Measurements from ENCODE around the gene NRROS. TPM values are rescaled to one million over a fixed set of nuclear protein-coding genes. Genes with fewer than 3 reads are reported as not detected.

NRROS gene
- total and polyA plus RNA-seq, 10 of the 15 experiments (the other 5 are each of a cell fraction or from before 2014, with no cell fraction given), result 0.35 to 42.2 (median 12.6) TPM

DNA sequence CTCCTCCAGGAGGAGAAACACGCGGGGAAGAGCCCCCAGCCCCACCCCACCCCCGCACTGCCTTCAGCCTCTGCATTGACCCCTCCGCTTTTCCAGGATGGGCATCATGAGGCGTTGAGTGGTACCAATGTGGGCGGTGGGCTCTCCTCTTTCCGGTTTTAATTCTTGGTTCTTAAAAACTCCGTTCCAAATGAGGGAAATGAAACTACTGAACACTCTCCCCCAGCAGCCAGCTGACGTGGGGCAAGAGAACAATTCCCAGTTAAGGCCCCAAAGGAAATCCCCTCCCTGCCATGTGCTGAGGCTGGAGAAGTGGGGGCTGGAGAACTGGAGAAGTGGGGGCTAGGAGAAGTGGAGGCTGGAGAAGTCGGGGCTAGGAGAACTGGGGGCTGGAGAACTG lies 5.3 kb upstream of the NRROS start (continued):
- TF ChIP-seq, protein P1, sequence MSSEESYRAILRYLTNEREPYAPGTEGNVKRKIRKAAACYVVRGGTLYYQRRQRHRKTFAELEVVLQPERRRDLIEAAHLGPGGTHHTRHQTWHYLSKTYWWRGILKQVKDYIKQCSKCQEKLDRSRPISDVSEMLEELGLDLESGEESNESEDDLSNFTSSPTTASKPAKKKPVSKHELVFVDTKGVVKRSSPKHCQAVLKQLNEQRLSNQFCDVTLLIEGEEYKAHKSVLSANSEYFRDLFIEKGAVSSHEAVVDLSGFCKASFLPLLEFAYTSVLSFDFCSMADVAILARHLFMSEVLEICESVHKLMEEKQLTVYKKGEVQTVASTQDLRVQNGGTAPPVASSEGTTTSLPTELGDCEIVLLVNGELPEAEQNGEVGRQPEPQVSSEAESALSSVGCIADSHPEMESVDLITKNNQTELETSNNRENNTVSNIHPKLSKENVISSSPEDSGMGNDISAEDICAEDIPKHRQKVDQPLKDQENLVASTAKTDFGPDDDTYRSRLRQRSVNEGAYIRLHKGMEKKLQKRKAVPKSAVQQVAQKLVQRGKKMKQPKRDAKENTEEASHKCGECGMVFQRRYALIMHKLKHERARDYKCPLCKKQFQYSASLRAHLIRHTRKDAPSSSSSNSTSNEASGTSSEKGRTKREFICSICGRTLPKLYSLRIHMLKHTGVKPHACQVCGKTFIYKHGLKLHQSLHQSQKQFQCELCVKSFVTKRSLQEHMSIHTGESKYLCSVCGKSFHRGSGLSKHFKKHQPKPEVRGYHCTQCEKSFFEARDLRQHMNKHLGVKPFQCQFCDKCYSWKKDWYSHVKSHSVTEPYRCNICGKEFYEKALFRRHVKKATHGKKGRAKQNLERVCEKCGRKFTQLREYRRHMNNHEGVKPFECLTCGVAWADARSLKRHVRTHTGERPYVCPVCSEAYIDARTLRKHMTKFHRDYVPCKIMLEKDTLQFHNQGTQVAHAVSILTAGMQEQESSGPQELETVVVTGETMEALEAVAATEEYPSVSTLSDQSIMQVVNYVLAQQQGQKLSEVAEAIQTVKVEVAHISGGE (CRISPR knock-in tag; IDR thresholded peaks at IDR 0.05), result no peak
- TF ChIP-seq, protein P2, sequence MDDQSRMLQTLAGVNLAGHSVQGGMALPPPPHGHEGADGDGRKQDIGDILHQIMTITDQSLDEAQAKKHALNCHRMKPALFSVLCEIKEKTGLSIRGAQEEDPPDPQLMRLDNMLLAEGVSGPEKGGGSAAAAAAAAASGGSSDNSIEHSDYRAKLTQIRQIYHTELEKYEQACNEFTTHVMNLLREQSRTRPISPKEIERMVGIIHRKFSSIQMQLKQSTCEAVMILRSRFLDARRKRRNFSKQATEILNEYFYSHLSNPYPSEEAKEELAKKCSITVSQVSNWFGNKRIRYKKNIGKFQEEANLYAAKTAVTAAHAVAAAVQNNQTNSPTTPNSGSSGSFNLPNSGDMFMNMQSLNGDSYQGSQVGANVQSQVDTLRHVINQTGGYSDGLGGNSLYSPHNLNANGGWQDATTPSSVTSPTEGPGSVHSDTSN (IDR thresholded peaks at IDR 0.05; ENCODE audit: insufficient replicate concordance, low read depth, low read length), result no peak
- TF ChIP-seq RB1 (IDR thresholded peaks at IDR 0.05; ENCODE audit: borderline replicate concordance) (no peak), POU2F2 (IDR thresholded peaks at IDR 0.05; ENCODE audit: borderline replicate concordance, low read depth, low read length) (peak; percentile 37; the same call in 1 of the 3 replicates), SUZ12 (IDR thresholded peaks at IDR 0.05; ENCODE audit: unreplicated experiment) (no peak), PAX8 (IDR thresholded peaks at IDR 0.05) (no peak), SREBF2 (IDR thresholded peaks at IDR 0.05; ENCODE audit: low read length) (no peak), NR2C1 (IDR thresholded peaks at IDR 0.05) (no peak), CHD1 (IDR thresholded peaks at IDR 0.05; ENCODE audit: low read depth, low read length) (no peak)
- TF ChIP-seq, protein P3, sequence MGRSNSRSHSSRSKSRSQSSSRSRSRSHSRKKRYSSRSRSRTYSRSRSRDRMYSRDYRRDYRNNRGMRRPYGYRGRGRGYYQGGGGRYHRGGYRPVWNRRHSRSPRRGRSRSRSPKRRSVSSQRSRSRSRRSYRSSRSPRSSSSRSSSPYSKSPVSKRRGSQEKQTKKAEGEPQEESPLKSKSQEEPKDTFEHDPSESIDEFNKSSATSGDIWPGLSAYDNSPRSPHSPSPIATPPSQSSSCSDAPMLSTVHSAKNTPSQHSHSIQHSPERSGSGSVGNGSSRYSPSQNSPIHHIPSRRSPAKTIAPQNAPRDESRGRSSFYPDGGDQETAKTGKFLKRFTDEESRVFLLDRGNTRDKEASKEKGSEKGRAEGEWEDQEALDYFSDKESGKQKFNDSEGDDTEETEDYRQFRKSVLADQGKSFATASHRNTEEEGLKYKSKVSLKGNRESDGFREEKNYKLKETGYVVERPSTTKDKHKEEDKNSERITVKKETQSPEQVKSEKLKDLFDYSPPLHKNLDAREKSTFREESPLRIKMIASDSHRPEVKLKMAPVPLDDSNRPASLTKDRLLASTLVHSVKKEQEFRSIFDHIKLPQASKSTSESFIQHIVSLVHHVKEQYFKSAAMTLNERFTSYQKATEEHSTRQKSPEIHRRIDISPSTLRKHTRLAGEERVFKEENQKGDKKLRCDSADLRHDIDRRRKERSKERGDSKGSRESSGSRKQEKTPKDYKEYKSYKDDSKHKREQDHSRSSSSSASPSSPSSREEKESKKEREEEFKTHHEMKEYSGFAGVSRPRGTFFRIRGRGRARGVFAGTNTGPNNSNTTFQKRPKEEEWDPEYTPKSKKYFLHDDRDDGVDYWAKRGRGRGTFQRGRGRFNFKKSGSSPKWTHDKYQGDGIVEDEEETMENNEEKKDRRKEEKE (IDR thresholded peaks at IDR 0.05), result no peak
- TF ChIP-seq, protein P4, sequence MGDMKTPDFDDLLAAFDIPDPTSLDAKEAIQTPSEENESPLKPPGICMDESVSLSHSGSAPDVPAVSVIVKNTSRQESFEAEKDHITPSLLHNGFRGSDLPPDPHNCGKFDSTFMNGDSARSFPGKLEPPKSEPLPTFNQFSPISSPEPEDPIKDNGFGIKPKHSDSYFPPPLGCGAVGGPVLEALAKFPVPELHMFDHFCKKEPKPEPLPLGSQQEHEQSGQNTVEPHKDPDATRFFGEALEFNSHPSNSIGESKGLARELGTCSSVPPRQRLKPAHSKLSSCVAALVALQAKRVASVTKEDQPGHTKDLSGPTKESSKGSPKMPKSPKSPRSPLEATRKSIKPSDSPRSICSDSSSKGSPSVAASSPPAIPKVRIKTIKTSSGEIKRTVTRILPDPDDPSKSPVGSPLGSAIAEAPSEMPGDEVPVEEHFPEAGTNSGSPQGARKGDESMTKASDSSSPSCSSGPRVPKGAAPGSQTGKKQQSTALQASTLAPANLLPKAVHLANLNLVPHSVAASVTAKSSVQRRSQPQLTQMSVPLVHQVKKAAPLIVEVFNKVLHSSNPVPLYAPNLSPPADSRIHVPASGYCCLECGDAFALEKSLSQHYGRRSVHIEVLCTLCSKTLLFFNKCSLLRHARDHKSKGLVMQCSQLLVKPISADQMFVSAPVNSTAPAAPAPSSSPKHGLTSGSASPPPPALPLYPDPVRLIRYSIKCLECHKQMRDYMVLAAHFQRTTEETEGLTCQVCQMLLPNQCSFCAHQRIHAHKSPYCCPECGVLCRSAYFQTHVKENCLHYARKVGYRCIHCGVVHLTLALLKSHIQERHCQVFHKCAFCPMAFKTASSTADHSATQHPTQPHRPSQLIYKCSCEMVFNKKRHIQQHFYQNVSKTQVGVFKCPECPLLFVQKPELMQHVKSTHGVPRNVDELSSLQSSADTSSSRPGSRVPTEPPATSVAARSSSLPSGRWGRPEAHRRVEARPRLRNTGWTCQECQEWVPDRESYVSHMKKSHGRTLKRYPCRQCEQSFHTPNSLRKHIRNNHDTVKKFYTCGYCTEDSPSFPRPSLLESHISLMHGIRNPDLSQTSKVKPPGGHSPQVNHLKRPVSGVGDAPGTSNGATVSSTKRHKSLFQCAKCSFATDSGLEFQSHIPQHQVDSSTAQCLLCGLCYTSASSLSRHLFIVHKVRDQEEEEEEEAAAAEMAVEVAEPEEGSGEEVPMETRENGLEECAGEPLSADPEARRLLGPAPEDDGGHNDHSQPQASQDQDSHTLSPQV (IDR thresholded peaks at IDR 0.05), result no peak; the same call in 1 of the 2 replicates
- TF ChIP-seq, protein P5, sequence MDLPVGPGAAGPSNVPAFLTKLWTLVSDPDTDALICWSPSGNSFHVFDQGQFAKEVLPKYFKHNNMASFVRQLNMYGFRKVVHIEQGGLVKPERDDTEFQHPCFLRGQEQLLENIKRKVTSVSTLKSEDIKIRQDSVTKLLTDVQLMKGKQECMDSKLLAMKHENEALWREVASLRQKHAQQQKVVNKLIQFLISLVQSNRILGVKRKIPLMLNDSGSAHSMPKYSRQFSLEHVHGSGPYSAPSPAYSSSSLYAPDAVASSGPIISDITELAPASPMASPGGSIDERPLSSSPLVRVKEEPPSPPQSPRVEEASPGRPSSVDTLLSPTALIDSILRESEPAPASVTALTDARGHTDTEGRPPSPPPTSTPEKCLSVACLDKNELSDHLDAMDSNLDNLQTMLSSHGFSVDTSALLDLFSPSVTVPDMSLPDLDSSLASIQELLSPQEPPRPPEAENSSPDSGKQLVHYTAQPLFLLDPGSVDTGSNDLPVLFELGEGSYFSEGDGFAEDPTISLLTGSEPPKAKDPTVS (IDR thresholded peaks at IDR 0.05; ENCODE audit: low read depth, low read length), result no peak

All from GM12878 (cell line).